Astrocyte (in vitro differentiated cells and primary cell): ENCODE results near the gene ITPRID2. TPM values are rescaled to one million over a fixed set of nuclear protein-coding genes. Genes with fewer than 3 reads are reported as not detected.

Experiments
- DNase-seq: peaks from one replicate; pipeline ENCODE4 v3.0.0-alpha.2; 2010; ENCODE audit warnings: low read depth
- FAIRE-seq: peaks from 2 replicates; lab custom pipeline; 2011; peaks lifted over from hg19 to GRCh38; lab: Jason Lieb, UNC
- H2AFZ ChIP-seq: 2 replicates; pipeline ENCODE4 v1.6.0; 2012; ENCODE audit warnings: low read depth, low read length, inconsistent platforms
- H3K27ac ChIP-seq: 2 replicates; pipeline ENCODE4 v1.5.1; 2011; ENCODE audit warnings: low read depth, low read length, inconsistent platforms
- H3K27me3 ChIP-seq: 2 replicates; pipeline ENCODE4 v1.6.0; 2011; ENCODE audit warnings: low read length, inconsistent platforms; ENCODE audit not compliant: insufficient read depth
- H3K36me3 ChIP-seq: 2 replicates; pipeline ENCODE4 v1.5.1; 2011; ENCODE audit warnings: low read length, inconsistent platforms; ENCODE audit not compliant: insufficient read depth
- H3K4me1 ChIP-seq: 2 replicates; pipeline ENCODE4 v1.5.1; 2011; ENCODE audit warnings: low read length, inconsistent platforms; ENCODE audit not compliant: insufficient read depth
- H3K4me2 ChIP-seq: 2 replicates; pipeline ENCODE4 v1.6.0; 2012; ENCODE audit warnings: low read length, inconsistent platforms
- H3K4me3 ChIP-seq: 2 replicates; pipeline ENCODE4 v1.5.1; 2011; ENCODE audit warnings: low read depth, mild to moderate bottlenecking, low read length, inconsistent platforms; ENCODE audit not compliant: insufficient read depth
- H3K79me2 ChIP-seq: 2 replicates; pipeline ENCODE4 v1.6.0; 2012; ENCODE audit warnings: mild to moderate bottlenecking, low read length, inconsistent platforms; ENCODE audit not compliant: insufficient read depth
- H3K9ac ChIP-seq: 2 replicates; pipeline ENCODE4 v1.6.0; 2012; ENCODE audit warnings: mild to moderate bottlenecking, low read length, inconsistent platforms
- H3K9me3 ChIP-seq: 2 replicates; pipeline ENCODE4 v1.5.1; 2012; ENCODE audit warnings: low read depth, mild to moderate bottlenecking, low read length, inconsistent platforms; ENCODE audit not compliant: insufficient read depth
- H4K20me1 ChIP-seq: 2 replicates; pipeline ENCODE4 v1.6.0; 2012; ENCODE audit warnings: low read length, inconsistent platforms; ENCODE audit not compliant: insufficient read depth
- H3K27ac Mint-ChIP-seq: one replicate; pipeline ENCODE4 v1.8.0; 2021; ENCODE audit warnings: mild to moderate bottlenecking, mixed read lengths; ENCODE audit not compliant: unreplicated experiment
- H3K27me3 Mint-ChIP-seq: one replicate; pipeline ENCODE4 v1.8.0; 2021; ENCODE audit warnings: low read depth, mixed read lengths; ENCODE audit not compliant: unreplicated experiment
- H3K36me3 Mint-ChIP-seq: one replicate; pipeline ENCODE4 v1.8.0; 2021; ENCODE audit warnings: low read depth, mixed read lengths; ENCODE audit not compliant: unreplicated experiment
- H3K4me1 Mint-ChIP-seq: one replicate; pipeline ENCODE4 v1.8.0; 2021; ENCODE audit warnings: low read depth, mixed read lengths; ENCODE audit not compliant: unreplicated experiment
- H3K4me3 Mint-ChIP-seq: one replicate; pipeline ENCODE4 v1.8.0; 2021; ENCODE audit warnings: mild to moderate bottlenecking, moderate library complexity, mixed read lengths; ENCODE audit not compliant: unreplicated experiment
- H3K9me3 Mint-ChIP-seq: one replicate; pipeline ENCODE4 v1.8.0; 2021; ENCODE audit warnings: mild to moderate bottlenecking, mixed read lengths; ENCODE audit not compliant: unreplicated experiment
- EZH2 ChIP-seq: IDR thresholded peaks from 2 replicates; pipeline ENCODE4 v1.6.1; 2012; ENCODE audit warnings: mild to moderate bottlenecking, low read length, inconsistent platforms; ENCODE audit not compliant: insufficient read depth
- total RNA-seq: library from RNA; stranded (reverse); gene quantifications from 2 replicates; pipeline ENCODE4 v1.2.1, GENCODE V29; 2021
- TF ChIP-seq, protein P1 (sequence below): IDR thresholded peaks from 2 replicates; pipeline ENCODE4 v1.5.1; 2011; ENCODE audit warnings: low read depth, mild to moderate bottlenecking, inconsistent platforms, low read length, moderate library complexity; ENCODE audit not compliant: insufficient read depth

The ITPRID2 gene
- total RNA-seq, 1 donor from 2014 or later = 272 TPM

DNA sequence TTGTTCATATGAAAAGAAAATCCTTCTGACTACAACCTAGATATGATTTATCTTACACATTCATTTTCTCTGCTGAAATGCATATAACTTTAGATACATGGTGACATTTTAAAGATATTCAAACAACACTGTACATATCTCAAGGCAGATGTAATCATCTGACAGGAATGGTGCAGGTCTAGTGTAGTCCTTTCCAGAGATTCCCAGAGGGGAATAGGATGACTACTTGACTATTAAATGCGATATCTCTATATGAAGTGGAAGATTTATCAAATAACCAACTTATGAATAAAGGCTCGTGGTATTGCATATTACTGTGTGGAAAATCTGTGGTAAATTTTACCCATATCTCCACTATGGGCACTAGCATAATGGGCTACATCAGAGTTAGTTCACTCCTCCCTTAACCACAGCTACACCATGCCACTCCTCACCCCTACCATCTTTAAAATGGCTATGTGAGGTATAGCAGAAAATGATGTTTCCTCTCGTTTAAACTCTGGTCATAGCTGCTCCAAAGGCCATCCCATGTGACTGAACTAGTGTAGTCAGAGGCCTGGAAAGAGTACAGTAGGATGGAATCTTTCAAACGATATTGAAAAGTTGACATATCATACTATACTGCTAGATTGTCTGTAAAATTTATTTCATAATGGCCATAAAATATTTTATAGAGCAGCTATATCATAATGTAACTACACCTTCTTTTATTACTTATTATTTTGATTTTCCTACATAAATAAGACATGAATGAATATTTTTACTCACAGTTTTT is 9.1 kb upstream of the ITPRID2 start:
- no peak for FAIRE-seq

DNA sequence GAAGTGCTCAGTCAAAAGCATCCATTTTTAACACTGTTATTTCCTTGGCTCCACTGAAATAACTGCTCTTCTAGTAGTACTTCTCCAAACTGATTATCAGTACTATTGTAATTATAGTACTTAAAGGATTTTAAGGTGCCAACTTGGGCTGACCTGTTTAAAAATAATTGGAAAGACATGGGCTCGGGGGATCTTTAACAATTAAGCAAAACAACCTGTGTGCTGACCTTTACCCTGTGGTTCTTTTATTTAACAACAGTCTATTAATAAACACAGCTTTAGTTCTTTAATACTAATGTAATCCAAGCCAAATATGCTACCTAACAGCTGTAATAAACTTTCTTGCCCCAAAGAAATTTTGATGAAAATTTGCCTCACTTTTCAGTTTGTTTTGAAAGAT is 6.9 kb upstream of the ITPRID2 start:
- H2AFZ ChIP-seq = no peak overlapping the region
- H3K79me2 ChIP-seq = no peaks in the 10 kb centered on the region
- Mint-ChIP-seq H3K27ac (no peak overlapping the region), H3K9me3 (no peaks in the 10 kb centered on the region), H3K4me1 (peaks cover 11% of the 10 kb centered on the region), H3K36me3 (no peaks in the 10 kb centered on the region), H3K27me3 (no peaks in the 10 kb centered on the region), H3K4me3 (no peak overlapping the region)
- no peak overlapping the region for H3K27ac ChIP-seq
- H3K27me3 ChIP-seq = no peaks in the 10 kb centered on the region
- no peaks in the 10 kb centered on the region for H4K20me1 ChIP-seq
- DNase-seq (no peak), FAIRE-seq (no peak)
- H3K36me3 ChIP-seq = no peaks in the 10 kb centered on the region
- H3K4me1 ChIP-seq = peaks cover 6% of the 10 kb centered on the region
- H3K9me3 ChIP-seq = no peaks in the 10 kb centered on the region
- H3K4me2 ChIP-seq = no peak overlapping the region
- H3K4me3 ChIP-seq = no peak overlapping the region
- TF ChIP-seq, protein P1, sequence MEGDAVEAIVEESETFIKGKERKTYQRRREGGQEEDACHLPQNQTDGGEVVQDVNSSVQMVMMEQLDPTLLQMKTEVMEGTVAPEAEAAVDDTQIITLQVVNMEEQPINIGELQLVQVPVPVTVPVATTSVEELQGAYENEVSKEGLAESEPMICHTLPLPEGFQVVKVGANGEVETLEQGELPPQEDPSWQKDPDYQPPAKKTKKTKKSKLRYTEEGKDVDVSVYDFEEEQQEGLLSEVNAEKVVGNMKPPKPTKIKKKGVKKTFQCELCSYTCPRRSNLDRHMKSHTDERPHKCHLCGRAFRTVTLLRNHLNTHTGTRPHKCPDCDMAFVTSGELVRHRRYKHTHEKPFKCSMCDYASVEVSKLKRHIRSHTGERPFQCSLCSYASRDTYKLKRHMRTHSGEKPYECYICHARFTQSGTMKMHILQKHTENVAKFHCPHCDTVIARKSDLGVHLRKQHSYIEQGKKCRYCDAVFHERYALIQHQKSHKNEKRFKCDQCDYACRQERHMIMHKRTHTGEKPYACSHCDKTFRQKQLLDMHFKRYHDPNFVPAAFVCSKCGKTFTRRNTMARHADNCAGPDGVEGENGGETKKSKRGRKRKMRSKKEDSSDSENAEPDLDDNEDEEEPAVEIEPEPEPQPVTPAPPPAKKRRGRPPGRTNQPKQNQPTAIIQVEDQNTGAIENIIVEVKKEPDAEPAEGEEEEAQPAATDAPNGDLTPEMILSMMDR = no peak
- TF ChIP-seq EZH2 = no peak
- H3K9ac ChIP-seq = no peak overlapping the region

More for the DNA sequence above, 9.1 kb upstream of the ITPRID2 start:
- Histone ChIP-seq H3K9me3 (no peaks in the 10 kb centered on the region), H3K4me1 (peaks cover 6% of the 10 kb centered on the region), H3K27ac (no peak overlapping the region), H3K9ac (no peak overlapping the region), H3K79me2 (no peaks in the 10 kb centered on the region), H3K36me3 (no peaks in the 10 kb centered on the region), H3K4me3 (no peak overlapping the region), H4K20me1 (no peaks in the 10 kb centered on the region), H3K4me2 (no peak overlapping the region), H2AFZ (no peak overlapping the region), H3K27me3 (no peaks in the 10 kb centered on the region)
- H3K4me1 Mint-ChIP-seq = peaks cover 11% of the 10 kb centered on the region
- H3K27ac Mint-ChIP-seq = no peak overlapping the region
- H3K4me3 Mint-ChIP-seq = no peak overlapping the region
- no peaks in the 10 kb centered on the region for H3K27me3 Mint-ChIP-seq
- no peak for DNase-seq
- no peaks in the 10 kb centered on the region for H3K9me3 Mint-ChIP-seq
- TF ChIP-seq, protein P1 = no peak
- TF ChIP-seq EZH2 = no peak
- H3K36me3 Mint-ChIP-seq = no peaks in the 10 kb centered on the region

DNA sequence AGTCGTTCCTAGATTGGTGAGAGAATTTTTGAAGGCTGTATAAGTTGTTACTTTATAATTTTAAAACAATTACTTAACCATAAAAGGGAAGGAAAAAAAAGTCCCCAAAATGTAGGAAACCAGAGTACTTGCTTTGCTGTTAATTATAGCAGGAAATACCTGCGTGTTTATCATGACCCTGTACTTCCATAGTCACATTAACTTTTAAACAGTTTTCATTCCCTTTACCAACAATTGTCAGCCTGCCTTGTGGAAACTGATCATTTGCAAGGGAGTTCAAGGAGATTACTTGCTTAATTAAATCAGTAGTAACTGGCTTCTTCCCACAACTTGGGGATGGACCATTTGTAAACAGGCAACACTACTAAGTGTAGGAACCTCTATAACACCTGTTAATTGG is 6.4 kb upstream of the ITPRID2 start:
- H3K4me3 Mint-ChIP-seq = no peak overlapping the region
- H2AFZ ChIP-seq = no peak overlapping the region
- H3K36me3 ChIP-seq = no peaks in the 10 kb centered on the region
- H3K4me2 ChIP-seq = no peak overlapping the region
- H3K79me2 ChIP-seq = no peaks in the 10 kb centered on the region
- no peak overlapping the region for H3K9ac ChIP-seq
- H3K27me3 Mint-ChIP-seq = no peaks in the 10 kb centered on the region
- no peaks in the 10 kb centered on the region for H3K9me3 Mint-ChIP-seq
- no peak overlapping the region for H3K27ac Mint-ChIP-seq
- H3K9me3 ChIP-seq = no peaks in the 10 kb centered on the region
- TF ChIP-seq EZH2 = no peak
- TF ChIP-seq, protein P1 = no peak
- H3K4me1 Mint-ChIP-seq = peaks cover 15% of the 10 kb centered on the region
- H3K4me1 ChIP-seq = peaks cover 6% of the 10 kb centered on the region
- H3K27ac ChIP-seq = no peak overlapping the region
- no peak for DNase-seq
- no peak overlapping the region for H3K4me3 ChIP-seq
- no peaks in the 10 kb centered on the region for H3K36me3 Mint-ChIP-seq
- H4K20me1 ChIP-seq = no peaks in the 10 kb centered on the region
- FAIRE-seq = no peak
- H3K27me3 ChIP-seq = no peaks in the 10 kb centered on the region
